Erythroblast (primary cell): ENCODE results near the gene YRDC.
A peak's percentile ranks its signal among the peaks of the same experiment; 100 is the strongest.

Experiments
- DNase-seq, 2 experiments: peaks; one replicate each; lab custom pipeline; 2025; lab: John Stamatoyannopoulos, UW
- GATA1 ChIP-seq: IDR thresholded peaks from 2 replicates; pipeline ENCODE4 v1.6.1; 2011; ENCODE audit warnings: low read depth, mild to moderate bottlenecking, control low read depth, low read length, moderate library complexity
- POLR2A ChIP-seq: IDR thresholded peaks from 2 replicates; pipeline ENCODE4 v1.6.1; 2011; ENCODE audit warnings: mild to moderate bottlenecking, low read length

Gene YRDC

GRCh38 chr1:37807555-37808368 lies at the start of gene YRDC, which contains the start of gene C1orf122:
Gene YRDC (minus strand): TSS chr1:37808208. CDS start chr1:37808180, 28 bp downstream.
Gene C1orf122 (plus strand): TSS chr1:37807790. CDS start chr1:37808405, 615 bp downstream.
- TF ChIP-seq POLR2A (peak; percentile 60), GATA1 (no peak)

GRCh38 chr1:37854406-37854805 lies 46.4 kb upstream of the YRDC start:
- DNase-seq = no peak
- no peak for TF ChIP-seq GATA1
- no peak for TF ChIP-seq POLR2A

More at GRCh38 chr1:37807555-37808368, at the start of gene YRDC, which contains the start of gene C1orf122:
- peak; percentile 93 to 94 for DNase-seq

- no peak for TF ChIP-seq POLR2A
- TF ChIP-seq GATA1 = no peak
- peak in 1 of 2 experiments; percentile 10 for DNase-seq
These were observed 45.1 kb upstream of the YRDC start for GRCh38 chr1:37853157-37853556.

- TF ChIP-seq GATA1 (no peak), POLR2A (no peak)
- no peak for DNase-seq
These were observed 43.8 kb upstream of the YRDC start for GRCh38 chr1:37851782-37852210.

- DNase-seq = no peak
- TF ChIP-seq POLR2A (no peak), GATA1 (no peak)
These were observed 43.3 kb upstream of the YRDC start for GRCh38 chr1:37851262-37851661.

- DNase-seq = no peak
- no peak for TF ChIP-seq POLR2A
- no peak for TF ChIP-seq GATA1
These were observed 42.4 kb upstream of the YRDC start for GRCh38 chr1:37850352-37850955.

GRCh38 chr1:37849480-37849879 lies 41.5 kb upstream of the YRDC start:
- no peak for DNase-seq
- no peak for TF ChIP-seq GATA1
- no peak for TF ChIP-seq POLR2A

GRCh38 chr1:37846647-37847339 lies 38.8 kb upstream of the YRDC start:
- DNase-seq = no peak
- no peak for TF ChIP-seq GATA1
- no peak for TF ChIP-seq POLR2A

- DNase-seq = no peak
These were observed 37.8 kb upstream of the YRDC start for GRCh38 chr1:37845786-37846185.

GRCh38 chr1:37845049-37845646 lies 37.1 kb upstream of the YRDC start:
- DNase-seq = no peak
- no peak for TF ChIP-seq GATA1
- TF ChIP-seq POLR2A = no peak

More at GRCh38 chr1:37845786-37846185, 37.8 kb upstream of the YRDC start:
- TF ChIP-seq GATA1 (no peak), POLR2A (no peak)

GRCh38 chr1:37844536-37844935 lies 36.5 kb upstream of the YRDC start:
- TF ChIP-seq GATA1 (no peak), POLR2A (no peak)

GRCh38 chr1:37841652-37842051 lies 33.6 kb upstream of the YRDC start:
- TF ChIP-seq GATA1 (no peak), POLR2A (no peak)
- no peak for DNase-seq

More at GRCh38 chr1:37844536-37844935, 36.5 kb upstream of the YRDC start:
- no peak for DNase-seq

- no peak for TF ChIP-seq GATA1
- no peak for TF ChIP-seq POLR2A
- no peak for DNase-seq
These were observed 32.7 kb upstream of the YRDC start for GRCh38 chr1:37840711-37841110.

- no peak for DNase-seq
- TF ChIP-seq POLR2A = no peak
- no peak for TF ChIP-seq GATA1
These were observed 31.7 kb upstream of the YRDC start for GRCh38 chr1:37839676-37840075.
